Ishikawa (cell line): ENCODE measurements around the gene RALGPS1.

Experiments
- CEBPB ChIP-seq: IDR thresholded peaks from 2 replicates; pipeline ENCODE4 v1.6.1; 2012
- CREB1 ChIP-seq: IDR thresholded peaks from 2 replicates; pipeline ENCODE4 v1.6.1; 2012; ENCODE audit warnings: low read depth
- EGR1 ChIP-seq: IDR thresholded peaks from 2 replicates; pipeline ENCODE4 v1.6.1; 2012
- EP300 ChIP-seq: IDR thresholded peaks from 2 replicates; pipeline ENCODE4 v1.6.1; 2012; ENCODE audit warnings: borderline replicate concordance
- FOXM1 ChIP-seq: IDR thresholded peaks from 2 replicates; pipeline ENCODE4 v1.6.1; 2012; ENCODE audit warnings: low read depth, borderline replicate concordance
- MAX ChIP-seq: IDR thresholded peaks from 2 replicates; pipeline ENCODE4 v1.6.1; 2012
- NFIC ChIP-seq: IDR thresholded peaks from 2 replicates; pipeline ENCODE4 v1.6.1; 2012
- RAD21 ChIP-seq: IDR thresholded peaks from 2 replicates; pipeline ENCODE4 v1.6.1; 2012; ENCODE audit warnings: low read depth
- REST ChIP-seq: IDR thresholded peaks from 2 replicates; pipeline ENCODE4 v1.6.1; 2012; ENCODE audit warnings: low read depth, mild to moderate bottlenecking
- TAF1 ChIP-seq: IDR thresholded peaks from 2 replicates; pipeline ENCODE4 v1.6.1; 2012; ENCODE audit warnings: low read depth, mild to moderate bottlenecking
- TCF12 ChIP-seq: IDR thresholded peaks from 2 replicates; pipeline ENCODE4 v1.6.1; 2012; ENCODE audit warnings: low read depth
- TEAD4 ChIP-seq: IDR thresholded peaks from 2 replicates; pipeline ENCODE4 v1.6.1; 2012
- USF1 ChIP-seq: IDR thresholded peaks from 2 replicates; pipeline ENCODE4 v1.6.1; 2012
- YY1 ChIP-seq: IDR thresholded peaks from 2 replicates; pipeline ENCODE4 v1.6.1; 2012; ENCODE audit warnings: low read depth
- ZBTB7A ChIP-seq: IDR thresholded peaks from 2 replicates; pipeline ENCODE4 v1.6.1; 2012; ENCODE audit warnings: low read depth

The RALGPS1 gene

GRCh38 chr9:127067603-127068220 is 153.1 kb downstream of the RALGPS1 start:
- no peak for TF ChIP-seq TEAD4
- no peak for TF ChIP-seq EGR1
- no peak for TF ChIP-seq TCF12
- no peak for TF ChIP-seq EP300
- no peak for TF ChIP-seq CEBPB
- TF ChIP-seq MAX, result no peak
- no peak for TF ChIP-seq FOXM1
- no peak for TF ChIP-seq YY1
- TF ChIP-seq ZBTB7A, result no peak
- no peak for TF ChIP-seq NFIC
- TF ChIP-seq TAF1, result no peak
- no peak for TF ChIP-seq USF1
- no peak for TF ChIP-seq CREB1
- TF ChIP-seq REST, result no peak
- TF ChIP-seq RAD21, result no peak

GRCh38 chr9:127074561-127075548 is 160.3 kb downstream of the RALGPS1 start:
- no peak for TF ChIP-seq FOXM1
- TF ChIP-seq USF1, result no peak
- peak; percentile 45 for TF ChIP-seq NFIC
- peak; percentile 77 for TF ChIP-seq TCF12

- TF ChIP-seq TAF1 (no peak), REST (no peak), CEBPB (no peak), RAD21 (no peak), YY1 (no peak), NFIC (no peak), TCF12 (no peak), FOXM1 (no peak), USF1 (no peak), MAX (no peak), ZBTB7A (no peak)
Observed at GRCh38 chr9:127075624-127076372, 161.2 kb downstream of the RALGPS1 start.

GRCh38 chr9:127076860-127077643 is 162.5 kb downstream of the RALGPS1 start:
- TF ChIP-seq RAD21, result no peak
- no peak for TF ChIP-seq MAX
- no peak for TF ChIP-seq CREB1
- no peak for TF ChIP-seq USF1
- no peak for TF ChIP-seq TAF1
- no peak for TF ChIP-seq EP300
- no peak for TF ChIP-seq CEBPB
- no peak for TF ChIP-seq TEAD4
- TF ChIP-seq NFIC, result no peak
- TF ChIP-seq TCF12, result no peak
- TF ChIP-seq EGR1, result no peak
- TF ChIP-seq ZBTB7A, result no peak
- TF ChIP-seq YY1, result no peak
- TF ChIP-seq FOXM1, result no peak
- no peak for TF ChIP-seq REST
